IMR-90 (cell line): Measurements from ENCODE around the gene TYMS.

Experiments
- BHLHE40 ChIP-seq: fragments of 150-350 bp; IDR thresholded peaks from 2 replicates; pipeline ENCODE4 v1.6.1; 2016; ENCODE audit warnings: mild to moderate bottlenecking, low read depth, low read length
- CTCF ChIP-seq: conservative IDR thresholded peaks from 2 replicates; pipeline ENCODE4 v1.5.1; 2012; ENCODE audit warnings: mild to moderate bottlenecking, low read depth, low read length, improper control_type of control experiment
- FOS ChIP-seq: fragments of 150-350 bp; IDR thresholded peaks from 2 replicates; pipeline ENCODE4 v1.6.1; 2016; ENCODE audit warnings: low read depth, low read length
- MXI1 ChIP-seq: IDR thresholded peaks from 2 replicates; pipeline ENCODE4 v1.6.1; 2012; ENCODE audit warnings: low read depth, mild to moderate bottlenecking, low read length, moderate library complexity, borderline replicate concordance
- POLR2A ChIP-seq: IDR thresholded peaks from 2 replicates; pipeline ENCODE4 v1.6.1; 2012; ENCODE audit warnings: mild to moderate bottlenecking, low read depth, low read length
- RAD21 ChIP-seq: IDR thresholded peaks from 2 replicates; pipeline ENCODE4 v1.6.1; 2012; ENCODE audit warnings: low read length, improper control_type of control experiment
- RFX5 ChIP-seq: IDR thresholded peaks from 2 replicates; pipeline ENCODE4 v1.8.0; 2012; ENCODE audit warnings: low read depth, mild to moderate bottlenecking, low read length, moderate library complexity

- no peak for TF ChIP-seq CTCF
- TF ChIP-seq BHLHE40, result no peak
- TF ChIP-seq FOS, result no peak
- TF ChIP-seq MXI1, result no peak
- TF ChIP-seq POLR2A, result no peak
- no peak for TF ChIP-seq RFX5
- no peak for TF ChIP-seq RAD21
These were observed 2.1 kb downstream of the TYMS start for GRCh38 chr18:659597-659996.
